Aorta (tissue), 5 donors: Measurements from ENCODE around the gene ARSA. TPM values are rescaled to one million over a fixed set of nuclear protein-coding genes. Genes with fewer than 3 reads are reported as not detected.

Source experiments
- ATAC-seq: fragments of 200-7000 bp; cut with Tn5 transposase; one replicate; pipeline ENCODE4 v1.9.1; 2022; ENCODE audit warnings: moderate library complexity; ENCODE audit not compliant: low FRiP score
- DNase-seq, 2 donors: peaks; one replicate each; pipeline ENCODE4 v3.0.0-alpha.2; 2020
- H3K27ac ChIP-seq, 2 donors: one replicate each; pipeline ENCODE4 v1.5.1; 2013; ENCODE audit warnings: low read length in 2 of 2, mild to moderate bottlenecking in 2 of 2, moderate library complexity in 2 of 2, control low read depth in 1 of 2, inconsistent platforms in 1 of 2, low read depth in 1 of 2
- H3K27me3 ChIP-seq, 2 donors: one replicate each; pipeline ENCODE4 v1.6.1; 2013; ENCODE audit warnings: control low read depth in 1 of 2, low read length in 1 of 2, mild to moderate bottlenecking in 1 of 2, moderate library complexity in 1 of 2; ENCODE audit not compliant: insufficient read depth in 2 of 2, control insufficient read depth in 1 of 2
- H3K36me3 ChIP-seq, 2 donors: one replicate each; pipeline ENCODE4 v1.6.1; 2013; ENCODE audit warnings: control low read depth in 1 of 2, low read length in 1 of 2, mild to moderate bottlenecking in 1 of 2; ENCODE audit not compliant: insufficient read depth in 2 of 2, control insufficient read depth in 1 of 2
- H3K4me1 ChIP-seq, 2 donors: one replicate each; pipeline ENCODE4 v1.6.1; 2013; ENCODE audit warnings: low read length in 2 of 2, control low read depth in 1 of 2, mild to moderate bottlenecking in 1 of 2, moderate library complexity in 1 of 2; ENCODE audit not compliant: insufficient read depth in 2 of 2, control insufficient read depth in 1 of 2
- H3K4me3 ChIP-seq, 2 donors: one replicate each; pipeline ENCODE4 v1.5.1; 2013; ENCODE audit warnings: low read length in 2 of 2, control low read depth in 1 of 2, mild to moderate bottlenecking in 1 of 2
- H3K9me3 ChIP-seq: one replicate; pipeline ENCODE4 v1.6.1; 2013; ENCODE audit warnings: mild to moderate bottlenecking, low read length; ENCODE audit not compliant: control insufficient read depth
- WGBS, 2 donors: extraction: QIAGEN DNeasy Blood & Tissue Kit; methylation state at CpG; one replicate each; pipeline ENCODE4 v1.1.7; 2013; 5-methylcytosine and 5-hydroxymethylcytosine counted together
- intact Hi-C, 2 donors: fragments of 100-400 bp; cut with DNase I; formaldehyde crosslinking; loops; one replicate each; pipeline versions ENCODE4 v1.14.2 to v1.15.0; 2022
- polyA plus RNA-seq, 2 donors: library from polyadenylated mRNA; stranded (reverse); fragments of 200-250 nt; gene quantifications; one replicate each; pipeline ENCODE4 v1.2.3, GENCODE V29; 2013
- total RNA-seq, 2 donors: library from RNA; stranded (reverse); fragmentation: NEBNext Ultra II Directional; extraction: Animal tissue kit (Norgen Biotek cat#: 25700); gene quantifications; one replicate each; pipeline ENCODE4 v1.2.1, GENCODE V29; 2021
- donor health status: healthy with polysubstance abuse.
- donor health status: Bipolar disorder and iron deficiency.
- donor health status: DM: no; HTN: no; CAD: no.
- donor health status: DM: no; HTN: no; CAD: no.
- donor health status: DM: yes; HTN: yes; CAD: no.

Gene ARSA
- total and polyA plus RNA-seq, 4 donors, result 15.7 to 120 (median 42.5) TPM

DNA sequence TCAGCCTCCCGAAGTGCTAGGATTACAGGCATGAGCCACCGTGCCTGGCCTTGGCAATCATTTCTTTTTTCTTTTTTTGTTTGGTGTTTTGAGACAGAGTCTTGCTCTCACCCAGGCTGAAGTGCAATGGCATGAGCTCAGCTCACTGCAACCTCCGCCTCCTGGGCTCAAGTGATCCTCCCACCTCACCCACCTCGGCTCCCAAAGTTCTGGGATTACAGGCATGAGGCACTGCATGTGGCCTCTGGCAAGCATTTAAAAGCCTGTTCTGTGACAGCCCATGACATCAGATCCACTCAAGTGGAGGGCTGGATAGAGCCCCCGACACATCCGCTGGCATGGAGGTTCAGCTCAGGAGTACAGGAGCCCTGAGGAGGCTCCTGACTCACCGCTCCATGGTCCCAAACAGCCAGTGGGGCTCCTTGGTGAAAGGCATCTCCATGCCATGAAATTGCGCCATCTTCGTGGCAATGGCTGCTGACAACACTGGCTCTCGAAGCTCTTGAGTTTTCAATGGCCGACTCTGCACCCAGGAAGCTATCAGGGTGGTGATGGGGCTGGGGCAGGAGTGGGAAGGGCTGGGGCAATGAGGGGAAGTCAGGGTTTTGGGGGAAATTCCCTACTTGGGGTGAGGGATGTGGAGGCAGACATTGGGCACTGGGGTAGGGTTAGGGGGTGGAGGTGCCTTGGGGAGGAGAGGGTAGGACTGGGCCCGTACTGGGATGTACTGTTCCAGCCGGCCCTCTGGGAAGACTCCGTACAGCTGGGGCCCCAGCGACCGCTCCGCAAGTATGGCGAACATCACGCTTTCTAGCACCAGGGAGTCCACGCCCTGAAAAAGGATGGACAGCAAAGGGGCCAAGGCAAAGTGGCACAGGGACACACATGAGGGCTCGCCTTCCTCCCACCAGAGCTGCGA is 46.7 kb downstream of the ARSA start:
- DNase-seq (peak; percentile 45 to 71), ATAC-seq (no peak)
- Histone ChIP-seq H3K36me3 (no peaks in the 10 kb centered on the region), H3K27me3 (no peaks in the 10 kb centered on the region), H3K9me3 (no peaks in the 10 kb centered on the region), H3K4me1 (no peaks in the 10 kb centered on the region), H3K27ac (no peak overlapping the region), H3K4me3 (no peak overlapping the region)
- WGBS, 2 donors, result 94% methylated on average over 22 of the region's 22 CpGs
- intact Hi-C loops, result no loop called here

DNA sequence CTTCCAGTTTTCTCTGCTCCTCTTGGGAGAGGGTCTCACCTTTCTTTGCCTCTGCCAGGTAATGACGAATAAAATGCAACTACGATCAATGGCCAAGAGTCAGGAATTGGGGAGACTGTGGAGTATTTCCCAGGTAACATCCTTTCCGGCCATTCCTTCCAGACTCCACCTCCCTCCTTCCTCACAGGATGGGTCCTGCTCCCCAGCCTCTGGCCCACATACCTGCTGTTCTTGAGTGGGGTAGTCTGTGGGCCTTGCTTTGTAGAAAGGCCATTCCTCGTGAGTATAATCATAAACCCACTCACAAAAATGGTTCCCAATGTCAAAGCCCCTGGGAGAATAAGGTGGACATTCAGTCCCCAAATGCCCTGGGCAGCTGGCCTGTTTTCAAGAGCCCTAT is 48.2 kb downstream of the ARSA start:
- H3K27ac ChIP-seq, result no peak overlapping the region

DNA sequence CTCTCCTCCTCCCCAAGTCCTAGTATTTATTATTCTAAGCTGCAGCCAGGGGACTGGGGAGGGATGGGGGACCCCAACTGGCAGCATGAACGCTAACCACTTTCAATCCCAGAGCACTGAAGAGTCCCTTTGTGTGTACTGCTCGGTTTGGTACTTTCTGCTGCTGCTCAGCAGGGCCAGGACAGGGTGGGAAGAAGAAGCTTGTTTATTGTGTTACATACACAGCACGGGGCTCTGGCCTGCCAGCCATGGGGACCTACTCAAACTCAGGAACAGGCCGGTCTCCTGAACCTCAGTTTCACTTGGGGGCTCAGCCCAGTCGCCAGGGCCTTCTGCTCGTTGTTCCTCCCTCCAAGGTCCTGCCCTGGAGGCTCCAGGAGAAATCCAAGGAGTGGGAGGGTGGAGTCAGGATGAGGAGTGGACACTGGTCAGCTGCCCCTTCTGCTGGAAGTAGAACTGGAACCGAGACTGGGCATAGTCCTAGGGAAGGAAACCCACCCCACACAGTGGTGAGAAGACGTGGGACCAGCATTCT is 49.1 kb downstream of the ARSA start:
- 58 to 64% methylated on average over 8 of the region's 8 CpGs for WGBS, 2 donors

More for the DNA sequence above, 48.2 kb downstream of the ARSA start:
- H3K36me3 ChIP-seq, result no peaks in the 10 kb centered on the region
- DNase-seq (peak in 1 of 2 donors; percentile 19), ATAC-seq (no peak)
- H3K9me3 ChIP-seq, result no peaks in the 10 kb centered on the region
- no peaks in the 10 kb centered on the region for H3K27me3 ChIP-seq
- H3K4me1 ChIP-seq, result no peaks in the 10 kb centered on the region
- intact Hi-C loops, result no loop called here
- no peak overlapping the region for H3K4me3 ChIP-seq
- WGBS, 2 donors, result 92 to 96% methylated on average over 4 of the region's 4 CpGs

DNA sequence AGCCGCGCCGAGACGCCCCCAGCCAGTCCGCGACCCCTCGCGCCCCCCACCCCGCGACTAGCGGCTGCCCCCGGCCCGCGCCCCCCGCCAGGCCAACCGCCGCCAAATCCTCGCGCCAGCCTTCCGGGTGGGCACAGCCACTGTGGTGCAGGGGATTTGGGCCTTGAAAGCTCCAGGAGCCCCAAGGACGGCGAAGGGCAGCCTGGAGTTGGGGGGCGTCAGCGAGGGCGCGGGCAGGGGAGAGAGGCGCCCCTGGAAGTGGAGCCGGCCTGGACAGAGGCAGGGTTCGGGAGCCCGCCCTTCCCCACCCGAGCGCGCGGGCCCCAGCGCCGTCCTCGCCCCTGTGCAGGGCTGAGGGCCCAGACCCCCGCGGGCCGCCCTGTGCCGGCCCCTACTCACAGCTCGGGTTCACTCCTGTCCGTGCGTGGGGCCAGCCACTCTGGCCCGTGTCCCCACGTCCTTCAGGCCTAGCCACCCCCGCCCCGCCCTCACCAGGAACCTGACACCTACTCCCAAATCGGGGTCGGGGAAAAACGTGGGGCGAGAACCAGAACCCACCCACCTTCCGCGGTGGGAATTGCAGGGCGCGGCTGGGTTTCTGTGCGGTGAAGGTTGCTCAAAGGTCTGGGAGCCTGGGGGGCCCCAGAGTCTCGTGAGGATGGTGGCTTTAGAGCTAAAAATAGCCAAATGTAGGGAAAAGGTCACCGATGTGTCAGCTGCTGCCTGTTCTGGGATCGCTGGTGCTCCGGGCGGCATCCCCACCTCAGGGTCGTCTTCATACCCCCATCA is 49.8 kb downstream of the ARSA start, which contains the start of gene CPT1B:
Gene CPT1B (minus strand): TSS at position 441 of the 789 bp plus-strand sequence. CDS start 512 bp downstream, outside the sequence.
- Histone ChIP-seq H3K36me3 (no peaks in the 10 kb centered on the region), H3K9me3 (no peaks in the 10 kb centered on the region), H3K27ac (no peak within 1 kb of the TSS), H3K4me1 (no peaks in the 10 kb centered on the region), H3K4me3 (no peak within 1 kb of the TSS), H3K27me3 (no peaks in the 10 kb centered on the region)
- WGBS, 2 donors, result 7 to 9% methylated on average over 34 to 63 of the region's 63 CpGs
- DNase-seq, result peak; percentile 49 to 79
- intact Hi-C loops, result no loop called here
- no peak for ATAC-seq

More for the DNA sequence above, 49.1 kb downstream of the ARSA start:
- Histone ChIP-seq H3K27ac (no peak overlapping the region), H3K27me3 (no peaks in the 10 kb centered on the region), H3K36me3 (no peaks in the 10 kb centered on the region), H3K4me3 (no peak overlapping the region), H3K4me1 (no peaks in the 10 kb centered on the region), H3K9me3 (no peaks in the 10 kb centered on the region)
- intact Hi-C loops, result no loop called here
- DNase-seq (peak in 1 of 2 donors; percentile 61), ATAC-seq (no peak)

DNA sequence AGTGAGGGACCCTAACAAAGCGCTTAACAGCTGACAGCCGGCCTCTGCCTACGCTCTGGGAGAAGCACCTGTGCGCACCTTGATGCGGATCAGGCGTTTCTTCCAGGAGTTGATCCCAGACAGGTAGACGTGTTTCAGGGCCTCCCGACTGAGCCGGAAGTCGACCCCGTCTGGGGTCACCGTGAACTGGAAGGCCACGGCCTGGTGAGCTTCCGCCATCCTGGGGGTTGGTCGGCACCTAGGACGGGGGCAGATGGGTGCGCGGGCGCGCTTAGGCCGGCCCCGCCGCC is 50.3 kb downstream of the ARSA start:
- intact Hi-C loops, result no loop called here
- no peak overlapping the region for H3K4me3 ChIP-seq
- DNase-seq (peak; percentile 46 to 72), ATAC-seq (no peak)
- H3K27me3 ChIP-seq, result no peaks in the 10 kb centered on the region
- no peak overlapping the region for H3K27ac ChIP-seq
- no peaks in the 10 kb centered on the region for H3K9me3 ChIP-seq
- WGBS, 2 donors, result 33 to 35% methylated on average over 23 of the region's 23 CpGs
- no peaks in the 10 kb centered on the region for H3K36me3 ChIP-seq
- H3K4me1 ChIP-seq, result no peaks in the 10 kb centered on the region

DNA sequence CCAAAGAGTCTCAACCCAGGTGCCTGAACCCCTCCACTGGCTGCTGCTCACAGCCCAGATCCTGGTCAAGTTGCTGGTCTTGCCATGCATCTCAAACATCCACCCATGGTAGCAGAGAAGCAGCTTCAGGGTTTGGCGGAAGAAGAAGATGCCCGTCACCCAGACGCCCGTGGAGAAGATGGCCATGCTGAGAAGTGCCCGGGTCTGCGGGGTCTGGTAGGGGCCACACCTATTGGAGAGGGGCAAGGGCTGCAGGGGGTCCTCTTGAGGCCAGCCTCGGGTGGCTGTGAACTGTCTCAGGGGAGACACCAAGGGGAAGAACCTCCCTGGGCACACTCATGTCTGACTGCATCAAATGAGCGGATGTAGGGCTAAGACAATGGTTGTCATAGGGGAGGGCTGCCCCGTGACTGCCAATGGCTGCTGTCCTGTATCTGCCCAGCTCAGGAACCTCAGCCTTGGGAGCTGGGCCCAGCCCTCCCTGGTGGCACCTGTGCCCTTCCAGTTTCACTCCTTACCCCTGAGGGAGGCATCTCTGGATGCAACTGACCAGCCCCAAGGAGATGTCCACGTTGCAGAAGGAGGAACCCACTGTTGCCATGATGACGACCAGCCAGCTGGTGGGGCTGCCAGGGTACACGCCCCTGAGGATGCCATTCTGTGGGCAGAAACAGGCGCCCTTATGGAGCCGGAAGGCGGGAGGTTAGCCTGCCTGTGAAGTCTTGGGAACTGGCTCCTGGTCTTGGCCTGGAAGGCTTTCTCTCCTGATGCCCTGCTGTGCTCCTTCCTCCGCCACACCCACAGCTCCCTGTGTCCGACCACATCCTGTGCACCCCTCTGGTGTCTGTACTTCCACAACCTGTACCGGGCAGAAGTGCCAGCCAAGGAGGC is 50.9 kb downstream of the ARSA start:
- H3K27ac ChIP-seq, result no peak overlapping the region
- WGBS, 2 donors, result 84 to 87% methylated on average over 18 of the region's 18 CpGs
- H3K27me3 ChIP-seq, result no peaks in the 10 kb centered on the region
- ATAC-seq (no peak), DNase-seq (peak; percentile 32 to 57)
- intact Hi-C loops, result no loop called here
- H3K9me3 ChIP-seq, result no peaks in the 10 kb centered on the region
- no peaks in the 10 kb centered on the region for H3K36me3 ChIP-seq
- no peaks in the 10 kb centered on the region for H3K4me1 ChIP-seq
- H3K4me3 ChIP-seq, result no peak overlapping the region

DNA sequence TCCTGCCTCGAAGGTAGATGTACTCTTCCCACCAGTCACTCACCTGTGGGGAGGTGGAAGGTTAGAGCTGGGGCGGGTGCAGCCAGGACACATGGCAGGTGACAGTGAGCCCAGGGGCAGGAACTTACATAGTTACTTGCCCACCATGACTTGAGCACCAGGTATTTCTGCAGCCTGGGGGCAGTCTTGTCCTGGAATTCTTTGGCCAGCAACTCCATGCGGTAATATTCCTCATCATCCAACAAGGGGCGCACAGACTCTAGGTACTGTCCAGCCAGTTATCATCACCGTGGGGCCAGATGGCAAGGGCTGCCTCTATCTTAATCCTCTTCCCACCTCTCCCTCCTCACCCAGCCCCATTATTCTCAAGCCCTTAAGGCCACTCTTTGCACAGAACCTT is 51.9 kb downstream of the ARSA start:
- peak; percentile 16 to 37 for DNase-seq
- intact Hi-C loops, result no loop called here
- no peak for ATAC-seq
- Histone ChIP-seq H3K9me3 (no peaks in the 10 kb centered on the region), H3K4me3 (no peak overlapping the region), H3K4me1 (no peaks in the 10 kb centered on the region), H3K36me3 (no peaks in the 10 kb centered on the region), H3K27me3 (no peaks in the 10 kb centered on the region), H3K27ac (no peak overlapping the region)
- WGBS, 2 donors, result 71 to 76% methylated on average over 5 of the region's 5 CpGs

DNA sequence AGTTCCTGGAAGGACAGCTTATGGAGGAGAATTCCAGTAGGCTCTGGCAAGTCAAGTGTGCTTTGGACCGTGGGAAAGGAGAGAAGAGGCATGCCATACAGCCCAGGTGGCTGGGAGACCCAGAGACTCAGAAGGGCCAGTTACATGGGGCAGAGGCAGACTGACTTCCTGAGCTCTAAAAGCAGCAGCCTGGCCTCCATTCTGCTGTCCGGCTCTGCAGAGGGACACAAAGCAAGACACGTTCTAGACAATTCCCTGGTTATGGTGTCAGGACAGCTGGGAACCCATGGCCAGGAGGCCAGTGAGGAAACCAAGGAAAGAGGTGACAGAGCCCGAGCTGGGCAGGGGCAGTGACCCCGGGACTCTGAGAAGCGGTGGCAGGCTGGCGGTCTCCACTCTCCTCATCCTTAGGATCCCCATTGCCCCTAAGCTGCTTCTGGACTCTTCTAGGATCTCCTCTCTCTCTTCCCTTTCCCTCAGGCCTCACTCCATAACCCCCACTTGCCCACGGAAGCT is 52.5 kb downstream of the ARSA start:
- no peak overlapping the region for H3K27ac ChIP-seq
- no peaks in the 10 kb centered on the region for H3K4me1 ChIP-seq
- no peak overlapping the region for H3K4me3 ChIP-seq
- no peaks in the 10 kb centered on the region for H3K36me3 ChIP-seq
- H3K9me3 ChIP-seq, result no peaks in the 10 kb centered on the region
- no peaks in the 10 kb centered on the region for H3K27me3 ChIP-seq
- 84% methylated on average over 8 of the region's 8 CpGs for WGBS, 2 donors
- ATAC-seq (no peak), DNase-seq (peak in 1 of 2 donors; percentile 26)
- intact Hi-C loops, result no loop called here
